Fibroblast of lung (primary cell): Measurements from ENCODE around the gene PAQR5.

ENCODE experiments used
- CTCF ChIP-seq, 2 donors: IDR thresholded peaks in 1 of 2; conservative IDR thresholded peaks in 1 of 2; 1 replicate in 1 of 2; 2 replicates in 1 of 2; pipeline ENCODE4 v1.5.1; 2011 to 2012; ENCODE audit warnings: low read length in 2 of 2, control low read depth in 1 of 2, inconsistent platforms in 1 of 2, low read depth in 1 of 2, mild to moderate bottlenecking in 1 of 2
- EZH2 ChIP-seq: IDR thresholded peaks from 2 replicates; pipeline ENCODE4 v1.5.1; 2012; ENCODE audit warnings: low read length, control low read depth, mild to moderate bottlenecking; ENCODE audit errors: missing control alignments

- TF ChIP-seq CTCF (conservative IDR thresholded peaks at IDR 0.05 in 1 of 2, IDR thresholded peaks at IDR 0.05 in 1 of 2; ENCODE audit: low read depth in 1 of 2, low read length in 2 of 2), result no peak
- no peak for TF ChIP-seq EZH2
These were observed 116.0 kb downstream of the PAQR5 start for GRCh38 chr15:69414701-69415167.
